ENCODE measurements around the gene POU2AF3.
"Not testable (repeated sequence)": the region's sequence is repeated elsewhere in the genome, so short reads cannot be mapped to it uniquely, and the experiment has no call there.

Gene POU2AF3

GRCh38 chr11:111298413-111299100 lies at the start of gene POU2AF3:
POU2AF3 (plus strand) TSS chr11:111298546; CDS start chr11:111298582, 36 bp downstream.
- DNase-seq (ENCODE audit: low read depth, low spot score), result no peak

- DNase-seq (ENCODE audit: low read depth, low spot score), result no peak
Measured at GRCh38 chr11:111250936-111251335, 47.4 kb upstream of the POU2AF3 start.

DNA sequence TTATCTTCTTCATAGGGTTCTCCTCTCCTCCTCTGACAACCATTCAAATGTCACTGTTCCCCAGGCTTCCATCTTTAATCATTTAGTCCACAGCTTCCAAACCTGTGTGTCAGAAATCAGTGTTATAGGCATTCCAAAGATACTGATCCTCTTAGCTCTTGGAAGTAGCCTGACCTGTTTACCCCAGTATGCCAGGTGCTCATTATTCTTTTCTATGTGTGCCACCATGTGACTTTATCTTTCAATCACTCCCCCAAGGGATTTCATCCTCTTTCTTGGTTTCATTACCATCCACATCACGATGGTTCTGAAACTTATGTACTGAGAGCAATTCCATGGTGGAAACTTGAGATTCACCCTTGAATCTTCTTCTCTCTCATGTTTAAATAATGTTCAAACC lies 45.2 kb upstream of the POU2AF3 start:
- DNase-seq (ENCODE audit: low read depth, low spot score), result no peak

DNA sequence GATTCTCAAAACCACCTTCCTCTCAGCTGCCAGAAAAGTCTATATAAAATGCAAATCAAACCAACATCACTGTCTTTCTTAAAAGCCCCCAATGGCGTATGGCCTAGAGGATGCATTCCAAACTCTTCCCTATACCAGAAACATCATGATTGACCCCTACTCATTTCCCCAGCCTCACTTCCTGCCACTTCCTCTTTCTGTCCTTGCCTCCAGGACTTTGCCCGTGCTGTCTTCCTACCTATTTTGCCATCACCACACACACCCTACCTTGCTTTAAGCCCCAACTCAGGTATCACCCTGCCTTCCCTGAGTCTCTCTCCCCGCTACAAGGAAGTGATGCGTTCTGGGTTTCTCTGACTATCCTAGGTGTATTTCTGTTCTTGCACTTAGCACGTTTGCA lies 44.7 kb upstream of the POU2AF3 start:
- no peak for DNase-seq (ENCODE audit: low read depth, low spot score)

DNA sequence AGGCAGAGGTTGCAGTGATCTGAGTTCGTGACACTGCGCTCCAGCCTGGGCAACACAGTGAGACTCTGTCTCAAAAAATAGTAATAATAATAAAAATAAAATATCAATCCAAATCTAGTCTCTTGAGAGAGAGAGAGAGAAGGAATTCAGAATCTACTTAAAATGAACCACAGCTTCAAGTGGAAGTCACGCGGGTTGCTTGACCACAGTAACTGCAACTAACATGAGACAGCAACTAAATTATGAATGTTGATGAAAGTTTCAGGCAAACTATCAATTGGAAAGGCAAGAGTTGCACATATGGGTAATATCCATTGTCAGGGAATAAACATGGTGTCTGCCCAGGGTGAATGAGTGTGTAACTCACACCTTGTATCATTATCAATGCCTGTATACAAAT lies 40.3 kb upstream of the POU2AF3 start:
- no peak for DNase-seq (ENCODE audit: low read depth, low spot score)

- no peak for DNase-seq (ENCODE audit: low read depth, low spot score)
Measured at GRCh38 chr11:111259896-111260295, 38.5 kb upstream of the POU2AF3 start.

DNA sequence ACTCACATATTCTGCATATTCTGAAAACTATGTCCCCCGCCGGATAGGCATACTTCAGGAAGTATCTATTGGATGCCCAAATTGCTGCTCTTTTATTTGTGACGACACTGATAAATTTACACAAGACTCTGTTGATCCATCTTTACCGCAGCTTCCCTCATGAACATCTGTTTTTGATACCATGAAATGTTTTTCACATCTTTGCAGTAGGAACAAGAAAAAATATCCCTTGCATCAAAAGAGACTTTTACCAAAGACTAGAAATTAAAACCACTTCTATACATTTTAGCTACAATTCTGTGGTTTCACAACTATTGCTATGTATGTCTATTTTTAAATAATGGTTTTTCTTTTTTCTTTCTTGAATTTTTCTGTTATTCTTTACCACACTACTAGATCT lies 37.5 kb upstream of the POU2AF3 start:
- no peak for DNase-seq (ENCODE audit: low read depth, low spot score)

DNA sequence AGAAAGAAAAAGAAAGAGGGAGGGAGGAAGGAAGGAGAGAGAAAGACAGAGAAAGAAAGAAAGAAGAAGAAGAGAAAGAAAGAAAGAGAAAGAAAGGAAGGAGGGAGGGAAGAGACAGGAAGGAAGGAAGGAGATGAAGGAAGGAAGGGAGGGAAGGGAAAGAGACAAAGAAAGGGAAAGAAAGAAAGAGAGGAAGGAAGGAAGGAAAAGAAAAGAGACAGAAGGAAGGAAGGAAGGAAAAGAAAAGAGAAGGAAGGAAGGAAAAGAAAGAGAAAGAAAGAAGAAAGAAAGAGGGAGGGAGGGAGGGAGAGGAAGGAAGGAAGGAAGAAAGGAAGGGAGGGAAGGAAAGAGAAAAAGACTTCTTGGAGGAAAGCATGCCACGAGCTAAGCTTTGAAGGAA lies 33.7 kb upstream of the POU2AF3 start:
- DNase-seq (ENCODE audit: low read depth, low spot score), result no peak

- DNase-seq (ENCODE audit: low read depth, low spot score), result no peak
Measured at GRCh38 chr11:111265421-111265820, 32.9 kb upstream of the POU2AF3 start.

DNA sequence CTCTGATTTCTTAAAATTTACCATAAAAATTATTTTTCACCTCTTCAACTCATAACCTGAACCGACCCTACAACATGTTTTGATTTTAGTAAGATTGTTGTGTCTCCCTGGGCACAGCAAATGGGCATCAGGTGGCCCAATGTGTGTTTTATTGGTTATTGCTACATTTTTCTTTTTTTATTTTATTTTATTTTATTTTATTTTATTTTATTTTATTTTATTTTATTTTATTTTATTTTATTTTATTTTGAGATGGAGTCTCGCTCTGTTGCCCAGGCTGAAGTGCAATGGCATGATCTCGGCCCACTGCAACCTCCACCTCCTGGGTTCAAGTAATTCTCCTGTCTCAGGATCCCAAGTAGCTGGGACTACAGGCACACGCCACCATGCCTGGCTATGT lies 30.0 kb upstream of the POU2AF3 start:
- DNase-seq (ENCODE audit: low read depth, low spot score), result not testable (repeated sequence)

DNA sequence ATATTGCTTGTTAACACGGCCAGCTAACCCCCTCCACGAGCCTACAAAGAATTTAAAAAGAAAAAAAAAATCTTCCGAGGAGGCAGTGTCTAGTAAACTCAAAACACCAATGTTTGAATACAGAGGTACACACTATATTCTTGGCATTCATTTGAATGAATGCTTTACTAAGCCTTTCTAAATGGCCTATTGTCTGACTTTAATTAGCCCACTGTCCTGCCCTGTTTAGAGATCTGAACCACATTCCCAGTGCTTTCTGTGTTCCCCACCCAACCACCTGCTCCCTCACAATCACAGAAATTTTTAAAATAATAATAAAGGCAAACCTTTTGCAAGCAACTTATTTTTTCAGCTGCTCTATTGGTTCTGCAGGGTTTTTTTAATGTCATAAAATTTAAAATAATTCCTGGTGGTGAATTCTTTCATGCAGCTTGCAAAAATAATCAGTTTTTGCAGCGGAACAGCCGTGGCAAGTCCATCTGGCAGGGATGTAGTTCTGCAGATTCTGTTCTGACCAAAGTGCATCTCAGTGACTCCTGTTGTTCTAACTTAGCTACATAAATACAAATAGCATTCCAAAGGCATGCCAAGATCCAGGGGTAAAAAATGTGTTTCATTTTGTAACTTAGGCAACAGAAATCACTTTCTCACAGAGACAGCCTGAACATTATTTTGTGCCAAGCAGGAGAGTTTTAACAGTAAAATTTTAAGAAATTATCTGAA lies 29.0 kb upstream of the POU2AF3 start:
- no peak for DNase-seq (ENCODE audit: low read depth, low spot score)

DNA sequence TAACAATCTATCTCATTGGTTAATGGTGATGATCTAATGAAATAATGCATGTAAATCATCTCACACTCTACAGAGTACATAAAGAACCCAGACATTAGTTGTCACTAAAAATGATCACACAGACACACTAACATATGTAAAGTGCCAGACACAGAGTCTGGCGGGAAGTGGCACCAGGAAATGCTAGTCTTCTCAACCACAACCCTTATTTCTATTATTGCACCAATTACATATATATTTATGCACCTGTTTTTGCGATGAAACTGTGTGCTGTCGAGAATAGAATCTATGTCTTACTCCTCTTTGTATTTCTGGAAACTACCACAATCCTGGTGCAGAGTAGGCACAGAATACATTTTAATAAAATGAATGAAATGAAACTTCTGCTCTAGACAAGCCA lies 25.9 kb upstream of the POU2AF3 start:
- DNase-seq (ENCODE audit: low read depth, low spot score), result no peak

DNA sequence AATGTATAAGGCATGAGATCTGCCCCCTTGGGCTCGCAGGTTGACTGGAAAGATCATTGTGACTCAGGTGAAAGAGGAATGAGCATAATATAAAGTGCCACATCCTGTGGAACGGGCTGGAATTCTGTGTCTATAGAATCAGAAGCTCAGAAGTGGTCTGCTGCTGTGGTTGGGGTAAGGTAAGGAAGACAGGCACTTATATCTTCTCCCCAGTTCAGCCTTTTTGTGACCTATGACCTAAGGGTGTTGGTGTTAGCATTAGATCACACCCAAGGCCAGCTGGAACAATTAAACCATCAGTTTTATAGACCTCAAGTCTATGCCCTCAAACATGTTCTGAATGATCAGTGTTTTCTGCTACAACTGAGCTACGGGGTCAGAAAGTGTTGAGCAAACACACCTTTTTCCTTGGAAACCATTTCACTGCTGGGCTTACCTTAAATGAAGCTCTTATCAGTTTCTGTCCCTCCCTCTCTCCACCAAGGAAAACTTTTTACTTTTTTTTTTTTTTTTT lies 15.7 kb upstream of the POU2AF3 start:
- no peak for DNase-seq (ENCODE audit: low read depth, low spot score)

GRCh38 chr11:111283945-111284481 lies 14.3 kb upstream of the POU2AF3 start:
- DNase-seq (ENCODE audit: low read depth, low spot score), result no peak

GRCh38 chr11:111285189-111286091 lies 12.9 kb upstream of the POU2AF3 start:
- no peak for DNase-seq (ENCODE audit: low read depth, low spot score)

GRCh38 chr11:111291764-111292163 lies 6.6 kb upstream of the POU2AF3 start:
- no peak for DNase-seq (ENCODE audit: low read depth, low spot score)

- DNase-seq (ENCODE audit: low read depth, low spot score), result not testable (repeated sequence)
Measured at GRCh38 chr11:111292408-111292807, 5.9 kb upstream of the POU2AF3 start.

GRCh38 chr11:111296196-111296595 lies 2.1 kb upstream of the POU2AF3 start:
- DNase-seq (ENCODE audit: low read depth, low spot score), result no peak

DNA sequence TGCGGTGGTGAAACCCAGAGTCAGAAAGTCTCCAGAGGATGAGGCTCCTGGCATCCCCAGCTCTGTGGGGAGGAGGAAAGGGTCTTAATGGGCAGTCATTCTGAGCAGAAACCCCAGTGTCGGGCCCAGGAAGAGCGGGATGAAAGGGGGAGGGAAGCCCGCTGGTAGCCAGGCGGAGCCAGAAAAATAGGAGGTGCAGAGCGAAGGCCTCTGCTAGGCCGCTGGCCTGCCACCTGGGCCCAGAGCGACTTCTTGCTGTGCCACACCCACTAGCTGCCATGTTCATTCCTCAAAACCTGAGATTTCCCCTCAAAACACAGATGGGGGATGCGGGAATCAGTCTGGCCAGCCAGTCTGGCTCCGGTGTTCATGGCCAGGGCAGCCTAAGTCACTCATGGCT lies 650 bp upstream of the POU2AF3 start:
- no peak for DNase-seq (ENCODE audit: low read depth, low spot score)

DNA sequence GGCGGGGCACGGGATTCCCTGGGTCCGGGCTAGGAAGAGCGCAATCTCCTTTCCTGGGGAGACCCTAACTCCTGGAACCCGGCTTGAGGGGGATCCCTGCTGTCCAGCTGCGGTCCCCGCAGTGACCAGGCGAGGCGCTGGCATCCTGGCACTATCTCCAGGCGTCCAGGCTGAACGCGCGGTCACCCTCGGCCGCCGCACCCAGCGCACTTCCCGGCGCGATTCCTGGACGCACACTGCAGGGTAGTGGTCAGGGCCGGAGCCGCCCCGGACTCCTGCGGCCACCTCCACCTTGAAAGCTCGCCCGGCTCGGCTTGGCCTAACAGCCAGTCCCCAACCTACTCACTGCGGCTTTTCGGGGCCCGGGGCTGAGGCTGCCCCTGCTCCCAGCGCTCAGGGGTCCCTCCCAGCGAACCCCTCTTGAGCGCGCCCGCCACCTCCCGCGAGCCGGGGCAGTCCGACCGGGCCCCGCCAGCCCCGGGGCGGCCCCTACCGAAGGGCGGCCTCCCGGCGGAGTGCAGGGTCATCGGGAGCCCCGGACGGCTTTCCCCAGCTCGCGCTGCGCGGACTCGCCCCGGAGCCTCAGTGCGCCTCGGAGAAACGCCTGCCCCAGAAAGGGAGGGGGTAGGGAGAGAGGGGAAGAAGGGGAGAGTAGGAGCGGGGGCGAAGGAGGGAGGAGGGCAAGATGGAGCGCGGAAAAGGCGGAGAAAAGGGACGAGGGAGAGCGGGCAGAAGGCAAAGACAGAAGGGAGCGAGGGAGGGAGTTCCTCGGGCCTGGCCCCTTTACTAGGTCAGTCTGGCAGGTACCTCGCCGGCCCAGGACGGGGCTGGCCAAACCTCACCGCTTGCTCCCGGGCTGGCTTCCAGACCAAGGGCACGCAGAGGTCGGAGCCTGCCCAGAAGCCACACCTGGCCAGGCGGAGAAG lies 1.0 kb downstream of the POU2AF3 start:
- DNase-seq (ENCODE audit: low read depth, low spot score), result no peak

DNA sequence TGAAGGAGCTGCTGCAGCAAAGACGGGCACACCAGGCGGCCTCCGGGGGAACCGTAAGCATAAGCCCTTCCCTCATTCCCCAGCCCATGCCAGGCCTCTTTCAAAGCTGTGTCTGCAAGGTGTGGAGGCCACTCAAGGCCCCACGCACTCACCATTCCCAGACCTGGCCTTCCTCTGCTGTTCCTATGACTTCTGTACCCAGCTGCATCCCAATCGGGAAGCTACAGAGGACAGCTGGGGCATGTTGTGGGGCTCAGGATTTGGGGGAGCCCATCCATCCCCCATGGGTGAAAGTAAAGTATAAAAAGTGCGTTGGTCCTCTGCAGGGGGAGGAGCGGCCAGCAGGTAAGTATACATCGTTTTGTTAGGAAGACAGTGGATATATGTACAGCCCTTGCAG lies 2.2 kb downstream of the POU2AF3 start:
- no peak for DNase-seq (ENCODE audit: low read depth, low spot score)
